Right renal pelvis (tissue), 4 donors: Measurements from ENCODE around the gene FMOD. TPM values are rescaled to one million over a fixed set of nuclear protein-coding genes. Genes with fewer than 3 reads are reported as not detected.

Experiments
- polyA plus RNA-seq, 4 donors: library from polyadenylated mRNA; unstranded; fragments of 120-200 nt; gene quantifications; one replicate each; pipeline ENCODE4 v1.2.1, GENCODE V29; 2013; ENCODE audit not compliant: insufficient read length in 4 of 4

Gene FMOD
- polyA plus RNA-seq, 4 donors = 45.5 to 58.0 (median 55.7) TPM

Other genes with a start within 250 kb of the FMOD start
- 1 to 10 TPM; 5.8 to 6.9 (median 6.5) TPM for gene ADORA1, start 223.4 kb downstream of the FMOD start, polyA plus RNA-seq
- under 1 TPM; 0.21 to 0.33 (median 0.26) TPM for gene MYBPH, start 175.3 kb downstream of the FMOD start, polyA plus RNA-seq
- gene CHI3L1, start 164.4 kb downstream of the FMOD start, polyA plus RNA-seq = 10 to 100 TPM; 10.3 to 13.5 (median 11.6) TPM
- gene CHIT1, start 121.4 kb downstream of the FMOD start, polyA plus RNA-seq = under 1 TPM; 0.12 to 0.31 (median 0.18) TPM
- 100 to 1,000 TPM; 101 to 178 (median 139) TPM for gene BTG2, start 45.6 kb downstream of the FMOD start, polyA plus RNA-seq
- gene PRELP, start 124.7 kb upstream of the FMOD start, polyA plus RNA-seq = 1 to 10 TPM; 4.4 to 7.5 (median 4.6) TPM
- gene OPTC, start 143.0 kb upstream of the FMOD start, polyA plus RNA-seq = not detected